Sigmoid colon (tissue), 7 donors: ENCODE results near the gene PURA. TPM values are rescaled to one million over a fixed set of nuclear protein-coding genes. Genes with fewer than 3 reads are reported as not detected.

Experiments
- DNase-seq: peaks from one replicate; pipeline ENCODE4 v3.0.0-alpha.2; 2019
- H3K27ac ChIP-seq, 4 donors: fragments of 200-600 bp; sonication (generic); one replicate each; pipeline ENCODE4 v1.5.1; 2016 to 2019; ENCODE audit warnings: mild to moderate bottlenecking in 1 of 4
- H3K27me3 ChIP-seq, 3 donors: fragments of 200-600 bp; sonication (generic); one replicate each; pipeline ENCODE4 v1.5.1; 2019; ENCODE audit warnings: mild to moderate bottlenecking in 1 of 3
- H3K36me3 ChIP-seq, 4 donors: fragments of 200-600 bp; sonication (generic); one replicate each; pipeline ENCODE4 v1.5.1; 2016 to 2019
- H3K4me1 ChIP-seq, 4 donors: fragments of 200-600 bp; sonication (generic); one replicate each; pipeline ENCODE4 v1.5.1; 2017 to 2019
- H3K4me3 ChIP-seq, 4 donors: fragments of 200-600 bp; sonication (generic); one replicate each; pipeline ENCODE4 v1.5.1; 2017 to 2019; ENCODE audit warnings: mild to moderate bottlenecking in 2 of 4, moderate library complexity in 1 of 4
- H3K9me3 ChIP-seq, 4 donors: fragments of 200-600 bp in 3 of 4; sonication (generic) in 3 of 4; one replicate each; pipeline versions ENCODE4 v1.5.1 to v1.6.1; 2013 to 2019
- EP300 ChIP-seq, 4 donors: sonication (generic); formaldehyde crosslinking; IDR thresholded peaks; one replicate each; pipeline ENCODE4 v1.6.1; 2017; ENCODE audit warnings: antibody characterized with exemption in 4 of 4
- POLR2A ChIP-seq, 2 donors: fragments of 450-650 bp; IDR thresholded peaks; one replicate each; pipeline ENCODE4 v1.6.1; 2016; ENCODE audit warnings: antibody characterized with exemption in 2 of 2, mild to moderate bottlenecking in 2 of 2, moderate library complexity in 2 of 2
- POLR2AphosphoS5 ChIP-seq, 4 donors: sonication (generic); formaldehyde crosslinking; IDR thresholded peaks; one replicate each; pipeline ENCODE4 v1.6.1; 2017; ENCODE audit warnings: antibody characterized with exemption in 4 of 4
- WGBS, 2 donors: extraction: QIAGEN DNeasy Blood & Tissue Kit; methylation state at CpG; one replicate each; pipeline ENCODE4 v1.1.7; 2013; 5-methylcytosine and 5-hydroxymethylcytosine counted together
- intact Hi-C: fragments of 100-400 bp; cut with DNase I; formaldehyde crosslinking; loops from one replicate; pipeline ENCODE4 v1.15.1; 2023
- polyA plus RNA-seq, 3 donors: library from polyadenylated mRNA; stranded (reverse); fragments of 200-250 nt; gene quantifications; one replicate each; pipeline ENCODE4 v1.2.3, GENCODE V29; 2013
- total RNA-seq, 4 donors: library from RNA; depleted of rRNA; stranded (reverse); fragments of >200 nt; gene quantifications; one replicate each; pipeline ENCODE4 v1.1.0, GENCODE V29; 2016
- TF ChIP-seq, protein P1 (sequence below), 4 experiments: fragments of 450-650 bp in 3 of 4; fragments of 200-600 bp in 1 of 4; IDR thresholded peaks; one replicate each; pipeline ENCODE4 v1.5.1; 2016 to 2019; ENCODE audit warnings: antibody characterized with exemption in 4 of 4, mild to moderate bottlenecking in 3 of 4, moderate library complexity in 2 of 4
- donor health status: healthy with polysubstance abuse.
- donor health status: Bipolar disorder and iron deficiency.
- donor health status: healthy.

The PURA gene
- total and polyA plus RNA-seq, 7 donors, result 3.6 to 59.8 (median 36.4) TPM

GRCh38 chr5:140126315-140127012 lies 12.6 kb downstream of the PURA start:
- Histone ChIP-seq H3K4me3 (no peak overlapping the region), H3K4me1 (peaks cover 0 to 21% (median 12%) of the 10 kb centered on the region in 4 donors), H3K9me3 (no peaks in the 10 kb centered on the region), H3K27ac (no peak overlapping the region), H3K36me3 (no peaks in the 10 kb centered on the region), H3K27me3 (no peaks in the 10 kb centered on the region)
- DNase-seq, result no peak
- intact Hi-C loops, result no loop called here
- TF ChIP-seq POLR2A (IDR thresholded peaks at IDR 0.05) (no peak), EP300 (IDR thresholded peaks at IDR 0.05) (no peak), POLR2AphosphoS5 (IDR thresholded peaks at IDR 0.05) (no peak)
- TF ChIP-seq, protein P1, sequence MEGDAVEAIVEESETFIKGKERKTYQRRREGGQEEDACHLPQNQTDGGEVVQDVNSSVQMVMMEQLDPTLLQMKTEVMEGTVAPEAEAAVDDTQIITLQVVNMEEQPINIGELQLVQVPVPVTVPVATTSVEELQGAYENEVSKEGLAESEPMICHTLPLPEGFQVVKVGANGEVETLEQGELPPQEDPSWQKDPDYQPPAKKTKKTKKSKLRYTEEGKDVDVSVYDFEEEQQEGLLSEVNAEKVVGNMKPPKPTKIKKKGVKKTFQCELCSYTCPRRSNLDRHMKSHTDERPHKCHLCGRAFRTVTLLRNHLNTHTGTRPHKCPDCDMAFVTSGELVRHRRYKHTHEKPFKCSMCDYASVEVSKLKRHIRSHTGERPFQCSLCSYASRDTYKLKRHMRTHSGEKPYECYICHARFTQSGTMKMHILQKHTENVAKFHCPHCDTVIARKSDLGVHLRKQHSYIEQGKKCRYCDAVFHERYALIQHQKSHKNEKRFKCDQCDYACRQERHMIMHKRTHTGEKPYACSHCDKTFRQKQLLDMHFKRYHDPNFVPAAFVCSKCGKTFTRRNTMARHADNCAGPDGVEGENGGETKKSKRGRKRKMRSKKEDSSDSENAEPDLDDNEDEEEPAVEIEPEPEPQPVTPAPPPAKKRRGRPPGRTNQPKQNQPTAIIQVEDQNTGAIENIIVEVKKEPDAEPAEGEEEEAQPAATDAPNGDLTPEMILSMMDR (IDR thresholded peaks at IDR 0.05), result no peak
- WGBS, 2 donors, result 89 to 92% methylated on average over 6 of the region's 6 CpGs

GRCh38 chr5:140128376-140128775 lies 14.5 kb downstream of the PURA start:
- Histone ChIP-seq H3K27me3 (no peaks in the 10 kb centered on the region), H3K4me1 (peaks cover 0 to 28% (median 14%) of the 10 kb centered on the region in 4 donors), H3K9me3 (no peaks in the 10 kb centered on the region), H3K27ac (no peak overlapping the region), H3K4me3 (no peak overlapping the region), H3K36me3 (no peaks in the 10 kb centered on the region)
- 86 to 92% methylated on average over 5 of the region's 5 CpGs for WGBS, 2 donors
- no peak for DNase-seq
- TF ChIP-seq, protein P1 (IDR thresholded peaks at IDR 0.05), result no peak
- TF ChIP-seq EP300 (IDR thresholded peaks at IDR 0.05), result no peak
- intact Hi-C loops, result no loop called here

- TF ChIP-seq EP300 (IDR thresholded peaks at IDR 0.05), result no peak
- TF ChIP-seq, protein P1 (IDR thresholded peaks at IDR 0.05), result no peak
- TF ChIP-seq POLR2A (IDR thresholded peaks at IDR 0.05), result no peak
- no peak for TF ChIP-seq POLR2AphosphoS5 (IDR thresholded peaks at IDR 0.05)
- Histone ChIP-seq H3K4me1 (peaks cover 0 to 26% (median 6%) of the 10 kb centered on the region in 4 donors), H3K9me3 (no peaks in the 10 kb centered on the region), H3K4me3 (no peak overlapping the region), H3K27me3 (no peaks in the 10 kb centered on the region), H3K36me3 (no peaks in the 10 kb centered on the region), H3K27ac (no peak overlapping the region)
- DNase-seq, result no peak
- WGBS, 2 donors, result 76 to 83% methylated on average over 5 of the region's 5 CpGs
- intact Hi-C loops, result no loop called here
Observed at GRCh38 chr5:140130949-140131733, 17.2 kb downstream of the PURA start.

- no peaks in the 10 kb centered on the region for H3K36me3 ChIP-seq
- 52 to 72% methylated on average over 3 of the region's 3 CpGs for WGBS, 2 donors
Observed at GRCh38 chr5:140131967-140132409, 18.1 kb downstream of the PURA start.

More at GRCh38 chr5:140131967-140132409, 18.1 kb downstream of the PURA start:
- Histone ChIP-seq H3K4me3 (no peak overlapping the region), H3K27me3 (no peaks in the 10 kb centered on the region), H3K27ac (no peak overlapping the region), H3K9me3 (no peaks in the 10 kb centered on the region), H3K4me1 (peaks cover 0 to 23% (median 6%) of the 10 kb centered on the region in 4 donors)
- intact Hi-C loops, result no loop called here
- no peak for DNase-seq
- TF ChIP-seq, protein P1 (IDR thresholded peaks at IDR 0.05), result no peak
- TF ChIP-seq POLR2A (IDR thresholded peaks at IDR 0.05) (no peak), EP300 (IDR thresholded peaks at IDR 0.05) (no peak), POLR2AphosphoS5 (IDR thresholded peaks at IDR 0.05) (no peak)
